Neural crest cell (in vitro differentiated cells): Measurements from ENCODE around the gene ZBTB20. TPM values are rescaled to one million over a fixed set of nuclear protein-coding genes. Genes with fewer than 3 reads are reported as not detected.

Source experiments
- DNase-seq: peaks from one replicate; pipeline ENCODE4 v3.0.0; 2021; ENCODE audit warnings: low read depth, mixed read lengths, low spot score
- H3K27ac Mint-ChIP-seq: one replicate; pipeline ENCODE4 v1.8.0; 2021; ENCODE audit warnings: mild to moderate bottlenecking, mixed read lengths; ENCODE audit not compliant: unreplicated experiment
- H3K27me3 Mint-ChIP-seq: 2 replicates; pipeline ENCODE4 v1.8.0; 2021; ENCODE audit warnings: low read depth, mild to moderate bottlenecking, mixed read lengths
- H3K36me3 Mint-ChIP-seq: 2 replicates; pipeline ENCODE4 v1.8.0; 2021; ENCODE audit warnings: low read depth, mild to moderate bottlenecking, mixed read lengths
- H3K4me1 Mint-ChIP-seq: 2 replicates; pipeline ENCODE4 v1.8.0; 2021; ENCODE audit warnings: mixed read lengths
- H3K4me3 Mint-ChIP-seq: one replicate; pipeline ENCODE4 v1.8.0; 2021; ENCODE audit warnings: mild to moderate bottlenecking, mixed read lengths
- H3K9me3 Mint-ChIP-seq: 2 replicates; pipeline ENCODE4 v1.8.0; 2021; ENCODE audit warnings: mixed read lengths
- total RNA-seq: library from RNA; stranded (reverse); gene quantifications from 2 replicates; pipeline ENCODE4 v1.2.1, GENCODE V29; 2021
- TF ChIP-seq, protein P1 (sequence below): fragments of 200-600 bp; sonication (generic); conservative IDR thresholded peaks from 2 replicates; pipeline ENCODE4 v1.5.0; 2021; ENCODE audit warnings: antibody characterized with exemption, mild to moderate bottlenecking

ZBTB20 gene
- total RNA-seq, 1 donor from 2014 or later: 12.4 TPM

DNA sequence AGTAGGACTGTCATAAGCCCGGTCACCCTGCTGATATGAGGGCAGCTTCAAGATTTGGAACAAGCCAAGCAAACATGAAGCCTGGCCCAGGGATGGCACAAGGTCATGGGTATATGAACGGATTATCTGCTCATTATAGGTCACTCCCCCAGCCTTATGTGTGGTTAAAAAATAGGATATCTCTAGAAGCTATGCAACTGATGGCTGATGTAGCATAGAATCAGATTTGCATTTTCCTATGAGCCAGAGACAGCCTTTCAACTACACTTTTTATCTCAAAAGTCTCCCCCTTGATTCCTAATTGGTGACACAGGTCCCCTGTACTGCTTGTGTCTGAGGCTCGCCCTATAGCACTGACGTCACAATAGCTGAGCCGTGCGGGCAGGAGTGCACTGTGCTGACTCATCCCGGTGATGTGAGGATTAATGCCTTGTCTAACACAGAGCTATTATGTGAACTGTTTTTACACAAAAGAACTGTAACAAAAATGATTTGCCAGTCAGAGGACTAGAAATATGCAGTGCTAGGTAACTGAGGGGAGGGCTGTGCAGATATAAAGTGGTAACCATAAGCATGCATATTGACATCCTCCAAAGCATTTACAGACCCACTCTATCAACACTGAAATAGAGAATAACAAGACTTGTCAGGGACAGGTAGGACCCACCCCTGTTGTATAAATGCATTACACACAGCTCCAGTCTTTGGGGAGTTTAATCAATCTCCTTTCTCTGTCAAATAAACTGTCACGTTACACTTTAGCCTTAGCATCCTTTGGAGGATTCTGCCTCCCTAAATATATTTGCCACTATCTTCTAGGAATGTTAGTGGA, 648.3 kb downstream of the ZBTB20 start:
- TF ChIP-seq, protein P1, sequence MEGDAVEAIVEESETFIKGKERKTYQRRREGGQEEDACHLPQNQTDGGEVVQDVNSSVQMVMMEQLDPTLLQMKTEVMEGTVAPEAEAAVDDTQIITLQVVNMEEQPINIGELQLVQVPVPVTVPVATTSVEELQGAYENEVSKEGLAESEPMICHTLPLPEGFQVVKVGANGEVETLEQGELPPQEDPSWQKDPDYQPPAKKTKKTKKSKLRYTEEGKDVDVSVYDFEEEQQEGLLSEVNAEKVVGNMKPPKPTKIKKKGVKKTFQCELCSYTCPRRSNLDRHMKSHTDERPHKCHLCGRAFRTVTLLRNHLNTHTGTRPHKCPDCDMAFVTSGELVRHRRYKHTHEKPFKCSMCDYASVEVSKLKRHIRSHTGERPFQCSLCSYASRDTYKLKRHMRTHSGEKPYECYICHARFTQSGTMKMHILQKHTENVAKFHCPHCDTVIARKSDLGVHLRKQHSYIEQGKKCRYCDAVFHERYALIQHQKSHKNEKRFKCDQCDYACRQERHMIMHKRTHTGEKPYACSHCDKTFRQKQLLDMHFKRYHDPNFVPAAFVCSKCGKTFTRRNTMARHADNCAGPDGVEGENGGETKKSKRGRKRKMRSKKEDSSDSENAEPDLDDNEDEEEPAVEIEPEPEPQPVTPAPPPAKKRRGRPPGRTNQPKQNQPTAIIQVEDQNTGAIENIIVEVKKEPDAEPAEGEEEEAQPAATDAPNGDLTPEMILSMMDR: no peak
- no peak overlapping the region for H3K4me3 Mint-ChIP-seq
- H3K36me3 Mint-ChIP-seq: no peaks in the 10 kb centered on the region
- no peaks in the 10 kb centered on the region for H3K9me3 Mint-ChIP-seq
- H3K4me1 Mint-ChIP-seq: peaks cover 25% of the 10 kb centered on the region
- peak overlapping the region; percentile 44 for H3K27ac Mint-ChIP-seq
- no peaks in the 10 kb centered on the region for H3K27me3 Mint-ChIP-seq
- no peak for DNase-seq

DNA sequence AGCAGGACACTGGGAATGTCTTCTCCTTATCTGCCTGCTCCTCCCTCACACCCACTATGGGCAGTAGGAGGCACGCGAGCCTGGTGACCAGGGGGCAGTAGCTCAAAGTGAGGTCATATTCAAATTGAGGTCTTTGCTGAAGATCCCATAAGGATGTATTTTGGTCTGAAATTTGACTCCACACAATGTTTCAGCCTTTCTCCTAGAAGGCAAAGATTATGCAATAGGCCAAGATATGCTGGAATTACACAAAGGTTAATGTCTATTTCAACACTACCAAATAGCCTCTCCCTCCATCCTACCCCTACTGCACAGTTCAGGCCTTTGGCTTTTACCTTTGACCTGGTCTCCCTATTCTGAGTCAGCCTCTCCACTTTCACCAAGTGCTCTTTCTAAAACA, 650.2 kb downstream of the ZBTB20 start:
- Mint-ChIP-seq H3K27ac (no peak overlapping the region), H3K36me3 (no peaks in the 10 kb centered on the region), H3K9me3 (no peaks in the 10 kb centered on the region), H3K27me3 (no peaks in the 10 kb centered on the region), H3K4me1 (peaks cover 25% of the 10 kb centered on the region), H3K4me3 (no peak overlapping the region)
- no peak for DNase-seq
- TF ChIP-seq, protein P1: no peak

DNA sequence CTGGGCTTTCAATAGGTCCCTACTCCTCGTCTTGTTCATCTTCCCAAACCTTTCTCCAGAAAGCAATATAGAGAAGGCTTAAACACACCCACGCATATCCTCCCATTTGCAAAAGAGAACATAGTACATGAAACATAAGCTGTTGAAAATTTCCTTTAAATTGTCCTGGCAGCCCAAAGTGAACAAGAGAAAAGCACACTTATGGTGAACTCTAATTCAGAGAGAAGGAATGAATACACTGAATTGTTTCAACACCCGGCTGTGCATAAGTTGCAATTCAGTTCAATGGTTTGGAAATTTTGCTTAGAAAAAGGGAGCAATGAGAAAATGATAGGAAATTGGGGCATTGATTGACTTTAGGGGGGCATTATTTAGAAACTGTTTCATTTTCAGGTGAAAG, 650.6 kb downstream of the ZBTB20 start:
- Mint-ChIP-seq H3K27me3 (no peaks in the 10 kb centered on the region), H3K4me3 (no peak overlapping the region), H3K36me3 (no peaks in the 10 kb centered on the region), H3K4me1 (peaks cover 25% of the 10 kb centered on the region), H3K27ac (no peak overlapping the region), H3K9me3 (no peaks in the 10 kb centered on the region)
- TF ChIP-seq, protein P1: no peak
- no peak for DNase-seq

DNA sequence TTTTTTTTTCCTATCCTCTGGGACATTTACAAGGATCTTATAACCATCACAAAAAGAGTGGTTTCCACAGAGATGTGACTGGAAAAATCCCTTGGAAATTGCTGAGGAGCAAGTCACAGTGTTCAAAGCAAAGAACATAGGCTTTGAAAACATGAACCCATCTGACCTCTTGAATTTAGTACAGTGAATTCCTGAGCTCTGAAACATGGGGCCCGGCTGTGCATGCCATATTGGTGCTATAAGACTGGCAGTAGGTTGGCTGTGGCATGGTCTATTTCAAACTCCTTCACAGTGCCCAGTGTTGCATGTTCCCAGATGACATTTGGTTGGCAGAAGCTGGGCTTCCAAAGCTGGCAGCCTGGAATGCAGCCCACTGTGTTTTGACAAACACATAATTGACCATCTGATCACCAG, 651.1 kb downstream of the ZBTB20 start:
- Mint-ChIP-seq H3K36me3 (no peaks in the 10 kb centered on the region), H3K4me1 (peaks cover 25% of the 10 kb centered on the region), H3K9me3 (no peaks in the 10 kb centered on the region), H3K4me3 (no peak overlapping the region), H3K27ac (no peak overlapping the region), H3K27me3 (no peaks in the 10 kb centered on the region)
- TF ChIP-seq, protein P1: no peak
- DNase-seq: no peak

DNA sequence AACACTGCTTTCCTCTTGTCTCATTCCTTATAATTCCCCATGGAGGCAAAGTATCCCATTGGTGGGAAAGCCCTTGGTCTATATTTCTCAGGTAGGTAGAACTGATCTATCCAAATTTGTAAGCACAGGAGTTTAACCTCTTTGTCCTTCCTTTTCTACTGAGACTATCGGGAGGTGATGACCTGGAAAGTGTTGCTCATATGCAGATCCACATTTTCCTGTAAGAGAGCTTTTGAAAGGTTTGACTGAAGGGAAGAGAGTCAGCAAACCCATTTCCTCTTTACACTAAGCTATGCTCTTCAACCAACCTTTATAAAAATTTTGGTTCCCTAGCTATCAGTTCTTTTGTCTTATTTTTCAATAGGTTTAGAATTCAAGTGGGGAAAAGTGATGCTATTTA, 652.6 kb downstream of the ZBTB20 start:
- DNase-seq: no peak
- Mint-ChIP-seq H3K9me3 (no peaks in the 10 kb centered on the region), H3K27me3 (no peaks in the 10 kb centered on the region), H3K36me3 (no peaks in the 10 kb centered on the region), H3K4me3 (no peak overlapping the region), H3K4me1 (peaks cover 23% of the 10 kb centered on the region), H3K27ac (no peak overlapping the region)
- TF ChIP-seq, protein P1: no peak
